Cardiac muscle cell (in vitro differentiated cells and primary cell): ENCODE data around the gene PDE10A. TPM values are rescaled to one million over a fixed set of nuclear protein-coding genes. Genes with fewer than 3 reads are reported as not detected.

ENCODE experiments used
- DNase-seq, 2 donors: peaks; one replicate each; pipeline versions ENCODE4 v3.0.0 to v3.0.0-alpha.2; 2010 to 2017; ENCODE audit warnings: low read depth in 1 of 2, low spot score in 1 of 2
- H3K27ac ChIP-seq: fragments of 200-600 bp; sonication (generic); 2 replicates; pipeline ENCODE4 v1.5.1; 2016
- H3K27me3 ChIP-seq: fragments of 200-600 bp; sonication (generic); 2 replicates; pipeline ENCODE4 v1.6.0; 2016; ENCODE audit warnings: control low read depth
- H3K36me3 ChIP-seq: fragments of 200-600 bp; sonication (generic); 2 replicates; pipeline ENCODE4 v1.5.1; 2016; ENCODE audit warnings: control low read depth
- H3K4me1 ChIP-seq: fragments of 200-600 bp; sonication (generic); 2 replicates; pipeline ENCODE4 v1.8.1; 2017; ENCODE audit warnings: low read depth, mild to moderate bottlenecking, mixed run types
- H3K4me3 ChIP-seq: fragments of 200-600 bp; sonication (generic); 2 replicates; pipeline ENCODE4 v1.5.1; 2016; ENCODE audit warnings: mild to moderate bottlenecking
- H3K9me3 ChIP-seq: fragments of 200-600 bp; sonication (generic); 2 replicates; pipeline ENCODE4 v1.5.1; 2017; ENCODE audit warnings: low read depth, mild to moderate bottlenecking, control low read depth
- CTCF ChIP-seq: IDR thresholded peaks from 2 replicates; pipeline ENCODE4 v1.5.1; 2012; ENCODE audit warnings: low read depth, mild to moderate bottlenecking, low read length
- polyA plus RNA-seq: library from polyadenylated mRNA; unstranded; fragments of >200 nt; fragmentation: Nextera tagmentation; extraction: Ambion mirVana; gene quantifications from 2 replicates; pipeline ENCODE4 v1.2.1, GENCODE V29; 2016
- total RNA-seq: library from RNA; depleted of rRNA; stranded (reverse); fragments of >200 nt; gene quantifications from 2 replicates; pipeline ENCODE4 v1.2.3, GENCODE V29; 2016

PDE10A gene
- total and polyA plus RNA-seq, 2 experiments from 2014 or later, result 0.82 to 5.4 TPM

DNA sequence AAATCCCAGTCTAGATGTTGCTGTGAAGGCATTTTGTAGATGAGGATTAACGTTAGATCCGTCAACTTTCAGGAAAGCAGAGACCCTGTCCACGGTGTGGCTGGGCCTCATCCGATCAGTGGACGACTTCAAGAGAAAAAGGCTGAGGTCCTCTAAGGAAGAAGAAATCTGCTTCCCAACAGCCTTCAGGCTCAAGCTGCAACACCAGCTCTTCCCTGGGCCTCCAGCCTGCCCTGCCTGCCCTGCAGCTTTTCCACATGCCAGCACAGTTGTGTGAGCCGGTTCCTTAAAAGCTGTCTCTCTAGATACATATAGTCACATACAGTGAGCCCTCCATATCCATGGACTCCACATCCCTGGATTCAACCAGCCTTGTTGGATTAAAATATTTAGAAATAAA, 14.1 kb upstream of the PDE10A start:
- H3K27ac ChIP-seq, result no peak overlapping the region
- no peak for TF ChIP-seq CTCF
- H3K4me1 ChIP-seq, result no peaks in the 10 kb centered on the region
- H3K4me3 ChIP-seq, result no peak overlapping the region
- H3K27me3 ChIP-seq, result no peaks in the 10 kb centered on the region
- DNase-seq, result no peak
- H3K36me3 ChIP-seq, result no peaks in the 10 kb centered on the region
- no peaks in the 10 kb centered on the region for H3K9me3 ChIP-seq

- H3K36me3 ChIP-seq, result no peaks in the 10 kb centered on the region
- H3K4me1 ChIP-seq, result no peaks in the 10 kb centered on the region
- no peak overlapping the region for H3K4me3 ChIP-seq
- no peaks in the 10 kb centered on the region for H3K27me3 ChIP-seq
- TF ChIP-seq CTCF, result peak; percentile 78
- no peak overlapping the region for H3K27ac ChIP-seq
- DNase-seq, result peak in 1 of 2 donors; percentile 97
- H3K9me3 ChIP-seq, result no peaks in the 10 kb centered on the region
These were observed 13.5 kb upstream of the PDE10A start for GRCh38 chr6:165676435-165677068.

GRCh38 chr6:165675120-165675519, 12.1 kb upstream of the PDE10A start:
- H3K9me3 ChIP-seq, result no peaks in the 10 kb centered on the region
- peaks cover 2% of the 10 kb centered on the region for H3K27me3 ChIP-seq
- TF ChIP-seq CTCF, result no peak
- H3K36me3 ChIP-seq, result no peaks in the 10 kb centered on the region
- no peak overlapping the region for H3K27ac ChIP-seq
- H3K4me1 ChIP-seq, result no peaks in the 10 kb centered on the region
- H3K4me3 ChIP-seq, result no peak overlapping the region
- no peak for DNase-seq

GRCh38 chr6:165674155-165675029, 11.4 kb upstream of the PDE10A start:
- Histone ChIP-seq H3K9me3 (no peaks in the 10 kb centered on the region), H3K4me1 (no peaks in the 10 kb centered on the region), H3K27ac (no peak overlapping the region), H3K4me3 (no peak overlapping the region), H3K36me3 (no peaks in the 10 kb centered on the region), H3K27me3 (peaks cover 10% of the 10 kb centered on the region)
- no peak for DNase-seq
- no peak for TF ChIP-seq CTCF

- TF ChIP-seq CTCF, result no peak
- no peaks in the 10 kb centered on the region for H3K9me3 ChIP-seq
- H3K4me1 ChIP-seq, result no peaks in the 10 kb centered on the region
- H3K4me3 ChIP-seq, result no peak overlapping the region
- H3K27me3 ChIP-seq, result peaks cover 40% of the 10 kb centered on the region
- no peaks in the 10 kb centered on the region for H3K36me3 ChIP-seq
- DNase-seq, result no peak
- H3K27ac ChIP-seq, result no peak overlapping the region
These were observed 8.3 kb upstream of the PDE10A start for GRCh38 chr6:165671222-165671768.
